Measurements from ENCODE around the gene SYNPR. TPM values are rescaled to one million over a fixed set of nuclear protein-coding genes. Genes with fewer than 3 reads are reported as not detected.

The SYNPR gene
- total RNA-seq, 1 experiment from 2014 or later, result 0.17 TPM

DNA sequence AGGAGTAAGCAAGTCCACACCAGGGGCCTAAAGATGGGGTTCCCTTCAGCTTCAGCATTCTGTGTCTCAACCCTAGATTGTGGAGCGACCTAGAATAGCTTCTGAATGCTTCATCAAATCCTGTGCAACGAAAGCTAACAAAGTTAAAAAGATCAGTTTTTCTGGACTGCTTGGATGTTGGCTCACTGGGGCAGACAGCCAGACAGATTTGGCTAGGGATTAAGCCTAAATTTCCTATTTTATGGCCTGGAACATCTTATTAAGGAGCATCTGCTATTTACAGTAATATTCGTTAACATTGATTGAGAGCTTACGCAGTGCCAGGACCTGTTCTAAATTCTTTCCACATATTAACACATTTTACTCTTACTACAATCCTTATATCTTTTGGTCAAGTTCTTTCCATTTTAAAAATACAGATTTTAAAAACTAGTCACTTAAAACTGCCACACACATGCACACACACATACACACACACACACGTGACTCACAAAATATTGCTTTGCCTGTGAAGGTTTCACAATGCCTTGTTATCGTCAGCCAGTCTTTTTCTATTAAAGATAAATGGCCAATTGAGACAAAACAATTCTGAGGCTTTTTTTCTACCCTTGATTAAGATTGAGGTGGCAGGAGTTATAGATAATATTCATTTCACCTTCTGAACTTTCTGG, 201.0 kb downstream of the SYNPR start:
- no peak overlapping the region for H3K14ac ChIP-seq (ENCODE audit: insufficient read depth, low read length)
- Mint-ChIP-seq H3K9me3 (no peaks in the 10 kb centered on the region; a peak in 1 of 5 replicates), H3K4me3 (no peak overlapping the region), H3K27me3 (ENCODE audit: low read depth) (peaks cover 2% of the 10 kb centered on the region), H3K4me1 (no peaks in the 10 kb centered on the region), H3K27ac (no peak overlapping the region), H3K36me3 (ENCODE audit: insufficient read depth in 1 of 3, low read depth in 3 of 3) (peaks cover 0 to 3% (median 0%) of the 10 kb centered on the region in 3 experiments; a peak in 3 of 7 replicates)
- no peaks in the 10 kb centered on the region for H3K79me2 ChIP-seq (ENCODE audit: insufficient read depth, low read length)
- H2BK15ac ChIP-seq (ENCODE audit: low read depth, low read length), result no peak overlapping the region
- no peak overlapping the region for H4K5ac ChIP-seq (ENCODE audit: insufficient read length, low read depth, low read length)
- H2BK20ac ChIP-seq (ENCODE audit: low read depth, low read length, poor library complexity, severe bottlenecking), result no peak overlapping the region
- no peaks in the 10 kb centered on the region for H3K23me2 ChIP-seq (ENCODE audit: insufficient read length, low read depth, low read length, poor library complexity, severe bottlenecking)
- no peak overlapping the region for H3T11ph ChIP-seq (ENCODE audit: low read length)
- no peaks in the 10 kb centered on the region for H3K9me3 ChIP-seq (ENCODE audit: control insufficient read depth, low read depth, low read length)
- no peak overlapping the region for H3K23ac ChIP-seq (ENCODE audit: insufficient read length, low read depth, low read length)
- no CpG with 5 or more reads among the region's 6 CpGs for WGBS (ENCODE audit: extremely low coverage, insufficient read length, low lambda C conversion rate)
- TF ChIP-seq, protein P1, sequence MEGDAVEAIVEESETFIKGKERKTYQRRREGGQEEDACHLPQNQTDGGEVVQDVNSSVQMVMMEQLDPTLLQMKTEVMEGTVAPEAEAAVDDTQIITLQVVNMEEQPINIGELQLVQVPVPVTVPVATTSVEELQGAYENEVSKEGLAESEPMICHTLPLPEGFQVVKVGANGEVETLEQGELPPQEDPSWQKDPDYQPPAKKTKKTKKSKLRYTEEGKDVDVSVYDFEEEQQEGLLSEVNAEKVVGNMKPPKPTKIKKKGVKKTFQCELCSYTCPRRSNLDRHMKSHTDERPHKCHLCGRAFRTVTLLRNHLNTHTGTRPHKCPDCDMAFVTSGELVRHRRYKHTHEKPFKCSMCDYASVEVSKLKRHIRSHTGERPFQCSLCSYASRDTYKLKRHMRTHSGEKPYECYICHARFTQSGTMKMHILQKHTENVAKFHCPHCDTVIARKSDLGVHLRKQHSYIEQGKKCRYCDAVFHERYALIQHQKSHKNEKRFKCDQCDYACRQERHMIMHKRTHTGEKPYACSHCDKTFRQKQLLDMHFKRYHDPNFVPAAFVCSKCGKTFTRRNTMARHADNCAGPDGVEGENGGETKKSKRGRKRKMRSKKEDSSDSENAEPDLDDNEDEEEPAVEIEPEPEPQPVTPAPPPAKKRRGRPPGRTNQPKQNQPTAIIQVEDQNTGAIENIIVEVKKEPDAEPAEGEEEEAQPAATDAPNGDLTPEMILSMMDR (conservative IDR thresholded peaks at IDR 0.05), result no peak
- H2BK120ac ChIP-seq (ENCODE audit: low read depth, low read length, poor library complexity, severe bottlenecking), result no peak overlapping the region
- no peaks in the 10 kb centered on the region for H3K27me3 ChIP-seq (ENCODE audit: insufficient read depth, low read length)
- H2BK12ac ChIP-seq (ENCODE audit: insufficient read length, low read depth, low read length), result no peak overlapping the region
- no peak overlapping the region for H4K8ac ChIP-seq (replicated peaks; ENCODE audit: insufficient read length, low read depth, low read length)
- no peak overlapping the region for H3K27ac ChIP-seq (ENCODE audit: insufficient read length, low read depth, low read length)
- H2AK5ac ChIP-seq (ENCODE audit: insufficient read length, low read length), result no peak overlapping the region
- H4K20me1 ChIP-seq (ENCODE audit: control insufficient read depth, insufficient read depth, insufficient read length), result no peaks in the 10 kb centered on the region
- no peak overlapping the region for H3K4ac ChIP-seq (ENCODE audit: low read depth, low read length)
- no peaks in the 10 kb centered on the region for H3K79me1 ChIP-seq (ENCODE audit: insufficient read depth, low read depth, low read length, poor library complexity, severe bottlenecking)
- H4K91ac ChIP-seq (ENCODE audit: insufficient read length, low read depth, low read length), result no peak overlapping the region
- no peak overlapping the region for H2AFZ ChIP-seq (ENCODE audit: low read length)
- no peak overlapping the region for H3K9ac ChIP-seq (ENCODE audit: extremely low read depth, insufficient read length, low read length)
- H3K56ac ChIP-seq (ENCODE audit: insufficient read length, low read depth, low read length), result no peak overlapping the region
- no peaks in the 10 kb centered on the region for H3K4me1 ChIP-seq (ENCODE audit: insufficient read depth, low read length)
- no peak for DNase-seq
- H3K18ac ChIP-seq (ENCODE audit: insufficient read length, low read depth, low read length), result no peak overlapping the region
- no peak overlapping the region for H3K4me2 ChIP-seq (ENCODE audit: insufficient read depth, insufficient read length, low read length)
- H2BK5ac ChIP-seq (ENCODE audit: insufficient read length, low read length), result no peak overlapping the region

Measured in H9 (cell line).